T-helper 2 cell treated with Interferon-gamma antibody and Interleukin-4, amounts not matched to agents 5 μg/mL and 100 μg/mL, for 36 hours (primary cell): ENCODE data around the gene ITIH2.
"Not testable (repeated sequence)": the region's sequence is repeated elsewhere in the genome, so short reads cannot be mapped to it uniquely, and the experiment has no call there.

ENCODE experiments used
- DNase-seq: peaks from one replicate; pipeline ENCODE4 v3.0.0; 2021; ENCODE audit warnings: low spot score
- H3K27ac Mint-ChIP-seq: one replicate; pipeline ENCODE4 v1.8.0; 2021; ENCODE audit warnings: mild to moderate bottlenecking, mixed read lengths
- H3K27me3 Mint-ChIP-seq: one replicate; pipeline ENCODE4 v1.8.0; 2021; ENCODE audit warnings: low read depth, mixed read lengths
- H3K36me3 Mint-ChIP-seq: one replicate; pipeline ENCODE4 v1.8.0; 2021; ENCODE audit warnings: low read depth, mixed read lengths
- H3K4me1 Mint-ChIP-seq: one replicate; pipeline ENCODE4 v1.8.0; 2021; ENCODE audit warnings: low read depth, mixed read lengths
- H3K4me3 Mint-ChIP-seq: one replicate; pipeline ENCODE4 v1.8.0; 2022; ENCODE audit warnings: mild to moderate bottlenecking, moderate library complexity, mixed read lengths
- H3K9me3 Mint-ChIP-seq: one replicate; pipeline ENCODE4 v1.8.0; 2021; ENCODE audit warnings: mixed read lengths

The ITIH2 gene, protein sequence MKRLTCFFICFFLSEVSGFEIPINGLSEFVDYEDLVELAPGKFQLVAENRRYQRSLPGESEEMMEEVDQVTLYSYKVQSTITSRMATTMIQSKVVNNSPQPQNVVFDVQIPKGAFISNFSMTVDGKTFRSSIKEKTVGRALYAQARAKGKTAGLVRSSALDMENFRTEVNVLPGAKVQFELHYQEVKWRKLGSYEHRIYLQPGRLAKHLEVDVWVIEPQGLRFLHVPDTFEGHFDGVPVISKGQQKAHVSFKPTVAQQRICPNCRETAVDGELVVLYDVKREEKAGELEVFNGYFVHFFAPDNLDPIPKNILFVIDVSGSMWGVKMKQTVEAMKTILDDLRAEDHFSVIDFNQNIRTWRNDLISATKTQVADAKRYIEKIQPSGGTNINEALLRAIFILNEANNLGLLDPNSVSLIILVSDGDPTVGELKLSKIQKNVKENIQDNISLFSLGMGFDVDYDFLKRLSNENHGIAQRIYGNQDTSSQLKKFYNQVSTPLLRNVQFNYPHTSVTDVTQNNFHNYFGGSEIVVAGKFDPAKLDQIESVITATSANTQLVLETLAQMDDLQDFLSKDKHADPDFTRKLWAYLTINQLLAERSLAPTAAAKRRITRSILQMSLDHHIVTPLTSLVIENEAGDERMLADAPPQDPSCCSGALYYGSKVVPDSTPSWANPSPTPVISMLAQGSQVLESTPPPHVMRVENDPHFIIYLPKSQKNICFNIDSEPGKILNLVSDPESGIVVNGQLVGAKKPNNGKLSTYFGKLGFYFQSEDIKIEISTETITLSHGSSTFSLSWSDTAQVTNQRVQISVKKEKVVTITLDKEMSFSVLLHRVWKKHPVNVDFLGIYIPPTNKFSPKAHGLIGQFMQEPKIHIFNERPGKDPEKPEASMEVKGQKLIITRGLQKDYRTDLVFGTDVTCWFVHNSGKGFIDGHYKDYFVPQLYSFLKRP

DNA sequence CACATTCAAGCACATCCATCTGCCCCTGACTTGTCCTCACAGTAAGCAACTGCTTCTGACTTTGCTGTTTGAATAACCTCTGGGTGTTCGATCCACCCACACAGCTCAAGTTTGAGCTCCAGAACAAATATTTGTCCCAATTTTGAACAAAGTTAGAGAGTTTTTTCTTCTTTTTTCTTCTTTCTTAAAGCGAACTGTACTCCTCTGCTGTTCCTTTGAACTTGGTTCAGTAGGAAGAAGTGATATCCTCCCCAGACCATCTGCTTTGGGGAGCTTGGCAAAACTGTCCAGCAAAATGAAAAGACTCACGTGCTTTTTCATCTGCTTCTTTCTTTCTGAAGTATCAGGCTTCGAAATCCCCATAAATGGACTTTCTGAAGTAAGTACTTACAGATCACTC, at the start of gene ITIH2:
Gene ITIH2 (plus strand): TSS at position 177 of the 400 bp plus-strand sequence. CDS start 119 bp downstream, at position 296.
- Mint-ChIP-seq H3K27me3 (peaks cover 23% of the 10 kb centered on the region), H3K27ac (no peak within 1 kb of the TSS), H3K4me3 (no peak within 1 kb of the TSS), H3K9me3 (no peaks in the 10 kb centered on the region), H3K4me1 (no peaks in the 10 kb centered on the region), H3K36me3 (no peaks in the 10 kb centered on the region)
- DNase-seq = no peak

- peaks cover 18% of the 10 kb centered on the region for H3K27me3 Mint-ChIP-seq
- H3K4me3 Mint-ChIP-seq, DNase-seq, H3K36me3 Mint-ChIP-seq, H3K4me1 Mint-ChIP-seq, H3K9me3 Mint-ChIP-seq, H3K27ac Mint-ChIP-seq: not testable (repeated sequence)
Measured at GRCh38 chr10:7657079-7657478, 46.0 kb upstream of the ITIH2 start.

- DNase-seq = no peak
- Mint-ChIP-seq H3K4me3 (no peak overlapping the region), H3K36me3 (no peaks in the 10 kb centered on the region), H3K9me3 (no peaks in the 10 kb centered on the region), H3K27ac (no peak overlapping the region), H3K27me3 (peaks cover 21% of the 10 kb centered on the region), H3K4me1 (no peaks in the 10 kb centered on the region)
Measured at GRCh38 chr10:7657552-7657951, 45.6 kb upstream of the ITIH2 start.

DNA sequence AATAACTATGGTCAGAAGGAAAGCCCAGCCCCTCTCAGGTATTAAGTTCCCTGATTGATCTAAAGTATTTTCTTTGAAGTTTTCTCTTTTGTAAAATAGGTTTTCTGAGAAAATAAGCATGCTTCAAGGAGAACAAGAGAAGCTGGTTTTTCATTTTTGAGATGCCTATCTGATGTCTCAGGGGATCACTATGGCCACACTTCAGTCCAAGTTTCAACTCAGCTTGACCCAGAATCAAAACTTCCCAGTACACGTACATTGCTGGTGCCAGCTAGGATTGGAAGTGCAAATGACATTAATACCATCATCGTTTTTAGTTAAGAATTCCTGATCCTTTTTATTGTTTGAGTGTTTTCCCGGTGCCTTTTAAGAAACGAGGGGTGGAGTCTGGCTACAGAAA, 43.6 kb upstream of the ITIH2 start:
- Mint-ChIP-seq H3K27ac (no peak overlapping the region), H3K4me3 (no peak overlapping the region), H3K36me3 (no peaks in the 10 kb centered on the region), H3K4me1 (no peaks in the 10 kb centered on the region), H3K27me3 (peaks cover 22% of the 10 kb centered on the region), H3K9me3 (no peaks in the 10 kb centered on the region)
- no peak for DNase-seq

- no peak overlapping the region for H3K4me3 Mint-ChIP-seq
- no peak for DNase-seq
- H3K27ac Mint-ChIP-seq = no peak overlapping the region
- H3K9me3 Mint-ChIP-seq = no peaks in the 10 kb centered on the region
- no peaks in the 10 kb centered on the region for H3K4me1 Mint-ChIP-seq
- peaks cover 34% of the 10 kb centered on the region for H3K27me3 Mint-ChIP-seq
- no peaks in the 10 kb centered on the region for H3K36me3 Mint-ChIP-seq
Measured at GRCh38 chr10:7662522-7662921, 40.6 kb upstream of the ITIH2 start.

- DNase-seq = no peak
- Mint-ChIP-seq H3K4me3 (no peak overlapping the region), H3K9me3 (no peaks in the 10 kb centered on the region), H3K36me3 (no peaks in the 10 kb centered on the region), H3K4me1 (peaks cover 2% of the 10 kb centered on the region), H3K27me3 (peaks cover 53% of the 10 kb centered on the region), H3K27ac (no peak overlapping the region)
Measured at GRCh38 chr10:7664707-7665106, 38.4 kb upstream of the ITIH2 start.

DNA sequence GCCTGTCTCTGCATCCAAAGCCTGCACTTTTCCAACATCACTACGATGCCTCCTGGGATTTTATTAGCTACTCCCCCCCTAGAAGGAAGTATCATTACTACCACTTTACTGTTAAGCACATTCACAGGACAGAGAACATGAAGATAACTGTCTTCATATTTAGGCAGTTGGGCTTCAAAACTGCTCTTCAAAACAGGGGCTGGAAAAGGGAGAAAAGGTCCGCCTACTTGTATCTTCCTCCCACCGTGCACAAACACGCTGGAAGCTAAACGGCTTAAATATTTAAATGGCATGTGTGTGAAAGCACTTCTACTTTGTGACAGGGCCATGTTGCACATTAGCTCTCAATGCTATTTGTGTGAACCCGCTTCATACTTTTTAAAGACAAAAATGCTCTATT, 37.3 kb upstream of the ITIH2 start:
- Mint-ChIP-seq H3K27ac (no peak overlapping the region), H3K36me3 (no peaks in the 10 kb centered on the region), H3K9me3 (no peaks in the 10 kb centered on the region), H3K27me3 (peaks cover 58% of the 10 kb centered on the region), H3K4me1 (peaks cover 2% of the 10 kb centered on the region), H3K4me3 (peak overlapping the region; percentile 51)
- DNase-seq = no peak

DNA sequence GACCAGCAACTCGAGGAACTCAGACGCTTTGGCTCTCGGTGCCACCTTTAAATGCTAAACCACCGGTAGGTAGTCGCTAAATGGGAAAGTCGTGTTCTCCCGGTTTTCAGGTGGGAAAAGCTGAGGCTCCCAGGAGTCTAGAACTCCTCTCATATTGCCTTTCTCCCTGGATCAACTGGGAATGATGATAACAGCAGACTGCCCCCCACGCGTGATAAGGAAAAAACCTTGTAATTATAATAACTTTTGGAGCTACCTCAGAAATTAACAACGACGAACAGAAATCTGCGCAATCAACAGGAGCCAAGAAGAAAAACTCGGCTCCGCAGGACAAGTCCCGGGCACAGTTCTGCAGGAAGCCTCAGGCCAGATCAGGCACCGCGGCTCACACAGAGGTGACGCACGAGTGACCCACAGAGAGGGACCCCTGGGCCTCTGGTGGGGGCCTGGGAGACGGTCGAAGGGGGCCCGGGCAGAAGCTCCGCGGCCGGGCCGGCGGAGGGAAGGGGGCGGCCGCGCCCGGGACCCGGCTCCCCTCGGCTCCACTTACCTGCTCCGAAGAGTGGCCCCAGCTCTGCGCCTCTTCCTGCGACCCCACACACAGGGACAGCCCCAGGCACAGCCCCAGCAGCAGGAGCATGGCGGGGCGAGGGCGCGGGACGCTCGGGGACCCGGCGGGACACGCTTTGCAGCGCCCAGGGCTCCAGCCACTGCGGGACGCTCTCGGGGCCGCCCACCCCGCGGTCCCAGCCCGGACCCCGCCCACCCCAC, 36.7 kb upstream of the ITIH2 start, which contains the start of gene ITIH5:
Gene ITIH5 (minus strand): TSS at position 714 of the 771 bp plus-strand sequence. CDS start 74 bp downstream, at position 640.
- Mint-ChIP-seq H3K27ac (no peak within 1 kb of the TSS), H3K9me3 (no peaks in the 10 kb centered on the region), H3K4me1 (peaks cover 2% of the 10 kb centered on the region), H3K27me3 (peaks cover 62% of the 10 kb centered on the region), H3K4me3 (peak within 1 kb of the TSS; percentile 61), H3K36me3 (no peaks in the 10 kb centered on the region)
- no peak for DNase-seq

GRCh38 chr10:7667262-7668141, 35.6 kb upstream of the ITIH2 start:
- Mint-ChIP-seq H3K27me3 (peaks cover 63% of the 10 kb centered on the region), H3K9me3 (no peaks in the 10 kb centered on the region), H3K4me1 (peaks cover 2% of the 10 kb centered on the region), H3K4me3 (peak overlapping the region; percentile 61), H3K27ac (no peak overlapping the region), H3K36me3 (no peaks in the 10 kb centered on the region)
- no peak for DNase-seq

DNA sequence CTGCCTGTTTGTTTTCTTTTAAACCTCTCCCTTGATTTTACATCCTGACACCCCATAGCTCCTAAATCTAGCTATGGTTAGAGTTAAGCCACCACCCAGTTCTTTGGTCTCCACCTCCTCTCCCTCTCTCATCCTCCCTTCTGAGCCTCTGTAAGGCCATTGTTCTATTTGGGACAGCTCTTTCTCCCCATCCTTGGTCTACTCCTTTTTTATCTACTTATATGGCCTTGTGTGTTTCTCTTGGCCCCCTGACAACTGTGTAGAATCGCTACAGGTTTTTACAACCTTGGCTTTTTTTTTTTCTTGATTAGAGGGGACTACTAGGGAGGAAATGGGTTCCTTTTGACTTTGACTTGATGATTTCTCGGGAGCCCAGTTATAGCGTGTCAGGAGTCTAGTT, 33.0 kb upstream of the ITIH2 start:
- Mint-ChIP-seq H3K36me3 (no peaks in the 10 kb centered on the region), H3K4me1 (peaks cover 2% of the 10 kb centered on the region), H3K4me3 (no peak overlapping the region), H3K27ac (no peak overlapping the region), H3K9me3 (no peaks in the 10 kb centered on the region), H3K27me3 (peaks cover 65% of the 10 kb centered on the region)
- DNase-seq = no peak

GRCh38 chr10:7672341-7673134, 30.6 kb upstream of the ITIH2 start:
- no peak overlapping the region for H3K27ac Mint-ChIP-seq
- H3K36me3 Mint-ChIP-seq = no peaks in the 10 kb centered on the region
- H3K4me3 Mint-ChIP-seq = no peak overlapping the region
- H3K4me1 Mint-ChIP-seq = peaks cover 2% of the 10 kb centered on the region
- H3K9me3 Mint-ChIP-seq = no peaks in the 10 kb centered on the region
- no peak for DNase-seq
- H3K27me3 Mint-ChIP-seq = peaks cover 59% of the 10 kb centered on the region

GRCh38 chr10:7679256-7679655, 23.9 kb upstream of the ITIH2 start:
- H3K4me3 Mint-ChIP-seq = no peak overlapping the region
- peaks cover 27% of the 10 kb centered on the region for H3K27me3 Mint-ChIP-seq

More at GRCh38 chr10:7679256-7679655, 23.9 kb upstream of the ITIH2 start:
- Mint-ChIP-seq H3K4me1 (no peaks in the 10 kb centered on the region), H3K36me3 (no peaks in the 10 kb centered on the region), H3K9me3 (no peaks in the 10 kb centered on the region), H3K27ac (no peak overlapping the region)
- no peak for DNase-seq
